Karpas-422 (cell line): Measurements from ENCODE around the gene TAB2. TPM values are rescaled to one million over a fixed set of nuclear protein-coding genes. Genes with fewer than 3 reads are reported as not detected.
A peak's percentile ranks its signal among the peaks of the same experiment; 100 is the strongest.

Experiments used
- DNase-seq: peaks from one replicate; pipeline ENCODE4 v3.0.0-alpha.2; 2015
- H2AFZ ChIP-seq: fragments of 200-600 bp; sonication (generic); 2 replicates; pipeline ENCODE4 v1.6.1; 2014; ENCODE audit warnings: antibody characterized with exemption, low read length, mixed read lengths
- H3K27ac ChIP-seq: fragments of 200-600 bp; sonication (generic); 2 replicates; pipeline ENCODE4 v1.5.1; 2014; ENCODE audit warnings: mild to moderate bottlenecking, low read length, moderate library complexity
- H3K27me3 ChIP-seq: fragments of 200-600 bp; sonication (generic); 2 replicates; pipeline ENCODE4 v1.6.1; 2014; ENCODE audit warnings: low read length, mixed read lengths
- H3K36me3 ChIP-seq: fragments of 200-600 bp; sonication (generic); 2 replicates; pipeline ENCODE4 v1.6.1; 2014; ENCODE audit warnings: low read length, mixed read lengths; ENCODE audit not compliant: insufficient read depth
- H3K4me1 ChIP-seq: fragments of 200-600 bp; sonication (generic); 2 replicates; pipeline ENCODE4 v1.6.1; 2014; ENCODE audit warnings: mild to moderate bottlenecking, low read length, mixed read lengths
- H3K4me2 ChIP-seq: fragments of 200-600 bp; sonication (generic); 2 replicates; pipeline ENCODE4 v1.6.1; 2014; ENCODE audit warnings: low read length, low read depth, mild to moderate bottlenecking; ENCODE audit not compliant: poor library complexity, severe bottlenecking
- H3K4me3 ChIP-seq: fragments of 200-600 bp; sonication (generic); 2 replicates; pipeline ENCODE4 v1.5.1; 2014; ENCODE audit warnings: mild to moderate bottlenecking, antibody characterized with exemption, low read length, mixed read lengths
- H3K79me2 ChIP-seq: fragments of 200-600 bp; sonication (generic); 2 replicates; pipeline ENCODE4 v1.6.1; 2014; ENCODE audit warnings: mild to moderate bottlenecking, low read length, mixed read lengths
- H3K9ac ChIP-seq: fragments of 200-600 bp; sonication (generic); 2 replicates; pipeline ENCODE4 v1.6.0; 2014; ENCODE audit warnings: low read length
- H3K9me2 ChIP-seq: fragments of 200-600 bp; sonication (generic), shearing (Covaris generic); replicated peaks from 2 replicates; pipeline ENCODE4 v1.6.0; 2014; ENCODE audit warnings: mild to moderate bottlenecking, low read length, moderate library complexity; ENCODE audit not compliant: insufficient read depth
- H3K9me3 ChIP-seq: fragments of 300-700, 200-600 bp; sonication (generic); 2 replicates; pipeline ENCODE4 v1.6.1; 2014; ENCODE audit warnings: low read length, mixed read lengths
- H4K20me1 ChIP-seq: fragments of 200-600 bp; sonication (generic); 2 replicates; pipeline ENCODE4 v1.6.1; 2014; ENCODE audit warnings: mild to moderate bottlenecking, antibody characterized with exemption, low read length, low read depth; ENCODE audit not compliant: insufficient read depth
- total RNA-seq: library from RNA; depleted of rRNA; stranded (reverse); fragments of >200 nt; shearing (Covaris generic); gene quantifications from 2 replicates; pipeline ENCODE4 v1.2.3, GENCODE V29; 2014; ENCODE audit warnings: low replicate concordance

Gene TAB2
- total RNA-seq, 1 experiment from 2014 or later = 23.4 TPM

GRCh38 chr6:149371154-149371553 is 53.6 kb downstream of the TAB2 start:
- H3K79me2 ChIP-seq = peaks cover 73% of the 10 kb centered on the region
- H3K4me1 ChIP-seq = peaks cover 42% of the 10 kb centered on the region
- peak overlapping the region; percentile 49 for H3K27ac ChIP-seq

DNA sequence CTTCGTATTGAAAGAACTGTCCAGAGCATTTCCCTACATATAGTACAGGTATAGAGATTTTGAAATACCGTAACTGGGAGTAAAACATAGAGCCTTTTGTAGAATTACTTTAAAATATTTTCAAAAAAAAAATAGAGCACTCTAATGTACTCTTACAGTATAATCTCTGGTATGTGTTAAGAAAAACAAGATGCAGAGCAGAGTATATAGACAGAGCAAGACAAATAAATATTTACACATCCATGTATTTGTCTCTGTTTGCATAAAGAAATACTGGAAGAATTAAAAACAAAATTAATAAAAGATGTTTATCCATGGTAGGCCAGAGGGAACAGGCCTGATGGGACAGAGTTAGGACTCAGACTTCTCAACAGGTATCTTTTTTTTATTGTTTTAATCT is 54.5 kb downstream of the TAB2 start:
- no peaks in the 10 kb centered on the region for H3K27me3 ChIP-seq
- H3K9ac ChIP-seq = no peak overlapping the region
- H3K9me3 ChIP-seq = no peaks in the 10 kb centered on the region
- peaks cover 42% of the 10 kb centered on the region for H3K4me1 ChIP-seq
- no peaks in the 10 kb centered on the region for H4K20me1 ChIP-seq
- H2AFZ ChIP-seq = no peak overlapping the region
- H3K36me3 ChIP-seq = peaks cover 4% of the 10 kb centered on the region; the same call in 1 of the 2 replicates
- H3K79me2 ChIP-seq = peaks cover 68% of the 10 kb centered on the region
- no peaks in the 10 kb centered on the region for H3K9me2 ChIP-seq
- H3K4me3 ChIP-seq = no peak overlapping the region
- DNase-seq = no peak
- H3K27ac ChIP-seq = peak overlapping the region; percentile 49; the same call in 1 of the 2 replicates
- peak overlapping the region; percentile 40 for H3K4me2 ChIP-seq

More at GRCh38 chr6:149371154-149371553, 53.6 kb downstream of the TAB2 start:
- DNase-seq = no peak
- Histone ChIP-seq H4K20me1 (no peaks in the 10 kb centered on the region), H3K9ac (no peak overlapping the region), H3K27me3 (no peaks in the 10 kb centered on the region), H2AFZ (no peak overlapping the region), H3K4me3 (no peak overlapping the region), H3K4me2 (peak overlapping the region; percentile 40), H3K9me3 (no peaks in the 10 kb centered on the region), H3K36me3 (no peaks in the 10 kb centered on the region), H3K9me2 (no peaks in the 10 kb centered on the region)

- H3K79me2 ChIP-seq = peaks cover 64% of the 10 kb centered on the region
These were observed 56.0 kb downstream of the TAB2 start for GRCh38 chr6:149373511-149373910.

DNA sequence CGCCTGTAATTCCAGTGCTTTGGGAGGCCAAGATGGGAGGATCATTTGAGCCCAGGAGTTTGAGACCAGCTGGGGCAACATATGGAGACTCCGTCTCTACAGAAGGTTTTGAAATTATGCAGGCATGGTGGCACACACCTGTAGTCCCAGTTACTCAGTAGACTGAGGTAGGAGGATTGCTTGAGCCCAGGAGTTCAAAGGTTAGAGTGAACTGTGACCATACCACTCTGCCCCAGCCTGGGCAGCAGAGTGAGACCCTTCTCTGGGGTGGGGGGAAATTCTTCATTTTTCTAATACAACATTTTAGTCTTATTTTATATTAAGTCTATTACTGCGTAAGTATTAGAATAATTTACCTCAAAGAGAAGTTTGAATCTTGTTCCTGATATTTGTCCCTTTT is 62.5 kb downstream of the TAB2 start:
- Histone ChIP-seq H3K27me3 (no peaks in the 10 kb centered on the region), H2AFZ (no peak overlapping the region), H4K20me1 (no peaks in the 10 kb centered on the region), H3K36me3 (peaks cover 34% of the 10 kb centered on the region), H3K4me1 (no peaks in the 10 kb centered on the region), H3K9me2 (no peaks in the 10 kb centered on the region), H3K4me3 (no peak overlapping the region), H3K4me2 (no peak overlapping the region), H3K9me3 (no peaks in the 10 kb centered on the region), H3K9ac (no peak overlapping the region), H3K79me2 (peaks cover 26% of the 10 kb centered on the region), H3K27ac (no peak overlapping the region)
- no peak for DNase-seq

More at GRCh38 chr6:149373511-149373910, 56.0 kb downstream of the TAB2 start:
- Histone ChIP-seq H3K4me3 (no peak overlapping the region), H3K4me2 (peak overlapping the region; percentile 40), H4K20me1 (no peaks in the 10 kb centered on the region), H3K9me2 (no peaks in the 10 kb centered on the region), H3K9me3 (no peaks in the 10 kb centered on the region), H3K27me3 (no peaks in the 10 kb centered on the region), H3K9ac (no peak overlapping the region), H3K4me1 (peaks cover 42% of the 10 kb centered on the region), H3K36me3 (peaks cover 14% of the 10 kb centered on the region), H3K27ac (peak overlapping the region; percentile 49; the same call in 1 of the 2 replicates), H2AFZ (no peak overlapping the region)
- DNase-seq = no peak

DNA sequence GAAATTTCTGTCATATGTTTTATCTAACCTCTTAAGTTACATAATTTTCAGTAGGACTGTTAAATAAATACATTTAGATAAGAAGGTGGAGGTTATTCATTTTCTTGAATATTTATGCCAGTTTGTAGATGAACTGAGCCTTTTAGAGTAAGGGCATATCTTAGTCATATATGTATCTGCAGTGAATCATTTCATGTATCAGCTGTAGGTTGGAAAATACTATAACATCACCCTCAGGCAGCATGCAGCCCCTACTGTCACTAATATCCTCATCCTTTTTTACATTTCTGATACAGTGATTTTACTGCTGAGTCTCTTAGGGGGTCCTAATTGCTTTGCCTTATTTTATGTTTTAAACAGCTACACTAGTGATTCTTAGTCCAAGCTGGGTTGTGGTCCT is 63.0 kb downstream of the TAB2 start:
- H3K36me3 ChIP-seq = peaks cover 38% of the 10 kb centered on the region
- no peaks in the 10 kb centered on the region for H3K9me2 ChIP-seq
- H3K9me3 ChIP-seq = no peaks in the 10 kb centered on the region
- H3K79me2 ChIP-seq = peaks cover 23% of the 10 kb centered on the region
- H3K4me2 ChIP-seq = no peak overlapping the region
- H3K4me1 ChIP-seq = no peaks in the 10 kb centered on the region
- H3K9ac ChIP-seq = no peak overlapping the region
- no peak for DNase-seq
- no peaks in the 10 kb centered on the region for H4K20me1 ChIP-seq
- H3K4me3 ChIP-seq = no peak overlapping the region
- no peak overlapping the region for H3K27ac ChIP-seq
- H3K27me3 ChIP-seq = no peaks in the 10 kb centered on the region
- no peak overlapping the region for H2AFZ ChIP-seq

DNA sequence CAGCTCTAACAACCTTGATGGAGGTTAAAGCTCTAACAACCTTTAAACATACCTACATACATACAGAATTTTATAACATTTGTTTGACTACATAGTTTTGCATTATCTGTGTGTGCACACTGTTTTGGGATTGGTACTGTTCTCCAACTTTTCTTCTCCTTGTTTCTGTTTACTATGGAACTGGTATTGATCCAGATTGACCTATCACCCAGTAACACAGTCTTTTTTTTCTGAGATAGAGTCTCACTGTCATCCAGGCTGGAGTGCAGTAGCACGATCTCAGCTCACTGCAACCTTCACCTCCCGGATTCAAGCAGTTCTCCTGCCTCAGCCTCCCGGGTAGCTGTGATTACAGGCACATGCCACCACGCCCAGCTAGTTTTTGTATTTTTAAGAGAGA is 65.9 kb downstream of the TAB2 start:
- H4K20me1 ChIP-seq = no peaks in the 10 kb centered on the region
- no peak overlapping the region for H3K4me2 ChIP-seq
- H3K36me3 ChIP-seq = peaks cover 42% of the 10 kb centered on the region

DNA sequence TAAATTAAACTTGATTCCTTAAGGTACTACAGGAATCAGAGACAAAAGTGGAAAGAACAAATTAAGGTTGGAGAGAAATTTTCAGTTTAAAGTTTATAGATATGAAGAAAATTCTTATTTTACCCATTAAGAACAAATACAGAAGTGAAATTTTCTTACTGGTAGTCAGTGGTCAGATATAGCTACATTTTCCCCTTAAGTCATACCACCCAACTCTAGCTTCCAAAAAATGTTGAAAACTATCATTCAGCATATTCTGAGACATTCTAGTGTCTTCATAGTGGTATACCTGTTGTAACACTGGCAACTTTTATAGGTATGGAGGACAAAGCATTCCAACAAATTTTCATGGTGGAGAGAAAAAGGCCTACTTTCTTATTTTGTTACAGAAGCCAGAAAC is 67.0 kb downstream of the TAB2 start:
- no peaks in the 10 kb centered on the region for H4K20me1 ChIP-seq
- no peak for DNase-seq

More for the DNA sequence above, 65.9 kb downstream of the TAB2 start:
- H3K79me2 ChIP-seq = peaks cover 13% of the 10 kb centered on the region
- H3K4me3 ChIP-seq = no peak overlapping the region
- peaks cover 4% of the 10 kb centered on the region for H3K9me3 ChIP-seq
- no peaks in the 10 kb centered on the region for H3K27me3 ChIP-seq
- H3K27ac ChIP-seq = no peak overlapping the region
- H2AFZ ChIP-seq = no peak overlapping the region
- no peak for DNase-seq
- H3K9ac ChIP-seq = no peak overlapping the region
- no peaks in the 10 kb centered on the region for H3K4me1 ChIP-seq
- no peaks in the 10 kb centered on the region for H3K9me2 ChIP-seq

GRCh38 chr6:149385998-149386646 is 68.6 kb downstream of the TAB2 start:
- H3K9ac ChIP-seq = no peak overlapping the region
- H3K4me1 ChIP-seq = no peaks in the 10 kb centered on the region
- no peak overlapping the region for H3K4me3 ChIP-seq
- peaks cover 26% of the 10 kb centered on the region for H3K36me3 ChIP-seq
- H3K4me2 ChIP-seq = no peak overlapping the region
- peaks cover 4% of the 10 kb centered on the region for H3K9me3 ChIP-seq
- H3K27ac ChIP-seq = no peak overlapping the region
- no peaks in the 10 kb centered on the region for H4K20me1 ChIP-seq
- H2AFZ ChIP-seq = no peak overlapping the region
- peaks cover 13% of the 10 kb centered on the region; the same call in 1 of the 2 replicates for H3K79me2 ChIP-seq
- no peaks in the 10 kb centered on the region for H3K9me2 ChIP-seq
- H3K27me3 ChIP-seq = no peaks in the 10 kb centered on the region
- no peak for DNase-seq

More for the DNA sequence above, 67.0 kb downstream of the TAB2 start:
- Histone ChIP-seq H3K9me3 (peaks cover 4% of the 10 kb centered on the region), H3K4me2 (no peak overlapping the region), H3K9ac (no peak overlapping the region), H2AFZ (no peak overlapping the region), H3K4me1 (no peaks in the 10 kb centered on the region), H3K4me3 (no peak overlapping the region), H3K27me3 (no peaks in the 10 kb centered on the region), H3K79me2 (peaks cover 5% of the 10 kb centered on the region; the same call in 1 of the 2 replicates), H3K27ac (no peak overlapping the region), H3K36me3 (peaks cover 33% of the 10 kb centered on the region), H3K9me2 (no peaks in the 10 kb centered on the region)
